ENCODE data around the gene EXOC3.

DNA sequence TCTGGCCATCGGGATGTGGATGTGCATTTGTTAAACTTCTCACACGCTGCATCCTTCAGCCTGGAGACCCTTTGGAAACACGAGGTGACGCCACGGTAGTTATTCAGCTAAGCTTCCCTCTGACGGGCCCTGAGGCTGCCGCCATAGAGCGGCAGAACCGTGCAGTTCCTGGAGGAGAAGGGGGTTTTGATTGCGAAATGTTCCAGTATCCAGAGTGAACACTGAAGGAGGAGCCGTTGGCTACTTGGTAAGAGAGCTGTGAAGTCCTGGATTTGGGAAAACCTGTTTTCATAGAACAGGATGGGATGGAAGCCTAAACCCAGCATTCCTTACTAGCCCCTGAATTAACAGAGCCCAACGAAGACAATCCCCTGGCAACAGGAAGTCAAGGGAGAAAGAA is 23.0 kb upstream of the EXOC3 start:
- TF ChIP-seq POLR2A (IDR thresholded peaks at IDR 0.05; ENCODE audit: low read depth, low read length) (no peak), POLR2AphosphoS5 (IDR thresholded peaks at IDR 0.05; ENCODE audit: low read depth, low read length) (no peak)
